KG1 (cell line): ENCODE data around the gene WDR46.

Experiments
- DNase-seq: peaks from one replicate; lab custom pipeline; 2025; lab: John Stamatoyannopoulos, UW

The WDR46 gene, protein sequence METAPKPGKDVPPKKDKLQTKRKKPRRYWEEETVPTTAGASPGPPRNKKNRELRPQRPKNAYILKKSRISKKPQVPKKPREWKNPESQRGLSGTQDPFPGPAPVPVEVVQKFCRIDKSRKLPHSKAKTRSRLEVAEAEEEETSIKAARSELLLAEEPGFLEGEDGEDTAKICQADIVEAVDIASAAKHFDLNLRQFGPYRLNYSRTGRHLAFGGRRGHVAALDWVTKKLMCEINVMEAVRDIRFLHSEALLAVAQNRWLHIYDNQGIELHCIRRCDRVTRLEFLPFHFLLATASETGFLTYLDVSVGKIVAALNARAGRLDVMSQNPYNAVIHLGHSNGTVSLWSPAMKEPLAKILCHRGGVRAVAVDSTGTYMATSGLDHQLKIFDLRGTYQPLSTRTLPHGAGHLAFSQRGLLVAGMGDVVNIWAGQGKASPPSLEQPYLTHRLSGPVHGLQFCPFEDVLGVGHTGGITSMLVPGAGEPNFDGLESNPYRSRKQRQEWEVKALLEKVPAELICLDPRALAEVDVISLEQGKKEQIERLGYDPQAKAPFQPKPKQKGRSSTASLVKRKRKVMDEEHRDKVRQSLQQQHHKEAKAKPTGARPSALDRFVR

DNA sequence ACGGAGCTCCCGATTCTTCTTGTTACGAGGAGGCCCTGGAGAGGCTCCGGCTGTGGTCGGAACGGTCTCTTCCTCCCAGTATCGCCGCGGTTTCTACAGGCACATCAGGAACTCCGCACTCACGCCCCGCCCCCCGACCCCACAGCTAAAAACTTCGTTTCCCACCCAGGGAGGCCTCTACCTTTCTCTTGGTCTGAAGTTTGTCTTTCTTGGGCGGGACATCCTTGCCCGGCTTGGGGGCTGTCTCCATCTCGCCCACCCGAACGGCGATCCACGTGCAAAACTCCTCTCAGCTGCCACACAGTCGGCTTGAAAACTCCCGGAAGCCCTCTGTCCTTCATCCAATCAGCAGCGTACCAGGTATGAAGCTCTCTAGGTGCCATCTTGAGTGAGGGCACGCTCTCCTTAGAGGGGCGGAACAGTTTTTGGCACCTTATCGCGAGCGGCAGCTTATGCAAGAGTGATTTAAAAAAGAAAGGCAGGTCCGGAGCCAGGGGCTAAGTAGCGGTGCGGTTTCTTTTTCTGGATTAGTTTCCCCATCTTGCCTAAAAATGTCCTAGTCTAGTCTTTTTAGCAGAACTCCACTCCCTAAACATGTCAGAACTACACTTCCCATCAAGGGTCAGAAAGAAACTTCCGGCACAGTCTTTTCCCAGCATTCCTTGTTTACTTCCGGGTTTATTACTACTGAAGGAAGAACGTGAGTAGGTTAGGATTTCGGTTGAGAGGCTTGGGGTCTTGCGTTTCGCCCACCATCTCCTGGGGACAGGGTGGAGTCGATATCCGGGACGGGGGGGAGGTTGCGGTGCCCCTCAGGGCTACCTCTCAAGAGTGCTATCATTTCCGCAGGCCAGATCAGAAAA, at the start of gene WDR46, which contains the start of gene PFDN6:
Gene WDR46 (minus strand): TSS at position 319 of the 863 bp plus-strand sequence. CDS start 69 bp downstream, at position 250.
Gene PFDN6 (plus strand): TSS at position 681 of the 863 bp plus-strand sequence. CDS start 256 bp downstream, outside the sequence.
- peak; percentile 93 for DNase-seq

DNA sequence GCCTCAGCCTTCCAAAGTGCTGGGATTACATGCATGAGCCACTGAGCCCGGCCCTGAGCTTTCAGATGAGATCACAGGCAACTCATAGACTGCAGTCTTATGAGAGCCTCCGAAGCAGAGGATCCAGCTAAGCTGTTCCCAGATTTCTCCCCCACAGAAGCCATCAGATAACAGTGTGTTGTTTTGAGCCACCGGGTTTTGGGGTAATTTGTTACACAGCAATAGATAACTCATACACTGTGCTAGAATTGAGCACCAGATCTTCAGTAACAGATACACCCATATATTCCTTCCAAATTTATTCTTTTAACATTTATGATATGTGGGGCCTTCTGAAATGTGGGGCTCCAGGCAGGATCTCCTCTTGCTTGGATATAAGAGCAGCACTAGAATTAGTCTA, 47.5 kb upstream of the WDR46 start:
- DNase-seq, result no peak

DNA sequence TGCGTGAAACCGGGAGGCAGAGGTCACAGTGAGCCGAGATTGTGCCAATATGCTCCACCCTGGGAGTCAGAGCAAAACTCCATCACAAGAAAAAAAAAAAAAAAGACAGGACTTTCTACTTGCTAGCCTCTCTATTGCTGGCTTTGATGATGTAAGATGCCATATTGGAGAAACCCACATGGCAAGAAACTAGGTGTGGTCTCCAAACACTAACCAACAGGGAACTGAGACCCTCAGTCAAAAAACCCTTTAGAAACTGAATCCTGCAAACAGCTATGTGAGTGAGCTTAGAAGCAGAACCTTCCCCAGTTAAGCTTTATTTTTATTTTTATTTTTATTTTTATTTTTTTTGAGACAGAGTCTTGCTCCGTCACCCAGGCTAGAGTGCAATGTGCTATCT, 46.9 kb upstream of the WDR46 start:
- no peak for DNase-seq

DNA sequence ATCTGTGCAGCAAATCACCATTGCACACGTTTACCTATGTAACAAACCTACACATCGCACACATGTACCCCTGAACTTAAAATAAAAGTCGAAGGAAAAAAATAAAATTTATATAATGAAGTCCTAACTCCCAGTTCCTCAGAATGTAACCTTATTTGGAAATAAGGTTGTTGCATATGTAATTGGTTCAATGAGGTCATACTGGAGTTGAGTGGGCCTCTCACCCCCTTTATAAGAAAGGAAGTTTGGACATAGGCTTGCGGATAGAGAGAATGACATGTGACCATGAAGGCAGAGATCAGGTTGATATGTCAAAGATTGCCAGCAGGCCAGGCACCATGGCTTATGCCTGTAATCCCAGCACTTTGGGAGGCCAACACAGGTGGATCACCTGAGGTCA, 44.6 kb upstream of the WDR46 start:
- no peak for DNase-seq

DNA sequence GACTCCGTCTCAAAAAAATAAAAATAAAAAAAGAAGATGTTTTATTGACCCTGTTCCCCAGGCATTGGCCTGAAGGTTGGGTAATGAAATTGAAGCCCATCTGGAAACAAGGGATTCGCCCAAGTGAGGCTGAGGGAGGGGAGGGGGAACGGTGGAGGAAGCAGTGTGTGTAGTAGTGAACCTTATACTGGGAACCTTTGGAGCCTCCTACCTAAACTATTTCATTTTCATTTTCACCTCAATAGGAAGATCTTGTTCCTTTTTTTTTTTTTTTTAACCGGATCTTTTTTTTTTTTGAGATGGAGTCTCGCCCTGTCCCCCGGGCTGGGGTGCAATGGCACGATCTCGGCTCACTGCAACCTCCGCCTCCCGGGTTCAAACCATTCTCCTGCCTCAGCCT, 41.7 kb upstream of the WDR46 start:
- DNase-seq, result no peak

DNA sequence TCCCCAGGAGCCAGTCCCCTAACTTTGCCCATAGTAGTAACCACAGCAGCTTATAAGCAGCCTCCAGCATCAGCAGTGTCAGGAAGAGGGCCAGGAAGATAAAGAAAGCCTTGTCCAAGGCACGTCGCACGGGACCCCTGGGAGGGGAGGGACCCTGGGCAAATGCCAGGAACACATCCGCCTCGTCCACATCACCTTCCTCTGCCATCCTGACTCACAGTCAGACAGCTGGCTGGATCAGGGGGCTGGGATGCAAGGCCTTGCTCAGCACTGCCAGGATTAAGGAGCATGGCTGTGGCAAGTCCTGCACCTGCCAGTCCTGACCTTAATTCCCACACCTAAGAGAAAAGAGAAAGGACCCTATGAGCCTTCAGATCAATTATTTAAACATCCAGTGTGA, 40.0 kb upstream of the WDR46 start:
- DNase-seq, result no peak

DNA sequence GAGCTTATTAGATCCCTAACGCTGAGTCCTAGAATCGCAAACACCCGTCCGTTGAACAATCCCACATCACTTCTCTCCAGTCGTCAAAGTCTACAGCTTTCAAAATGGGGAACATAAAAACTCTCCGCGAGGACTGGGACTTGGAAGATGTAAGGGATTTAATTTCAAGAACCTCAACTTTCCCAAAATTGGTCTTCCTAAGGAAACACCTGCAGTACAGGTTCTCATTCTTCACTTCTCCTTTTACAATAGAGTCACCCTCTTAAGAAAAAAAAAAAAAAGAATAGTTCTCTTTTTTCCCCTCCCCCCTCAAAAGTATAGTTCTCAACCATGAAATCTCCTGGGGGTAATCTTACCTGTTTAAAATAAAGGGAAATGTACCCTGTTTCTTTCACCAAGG, 35.1 kb upstream of the WDR46 start:
- no peak for DNase-seq

DNA sequence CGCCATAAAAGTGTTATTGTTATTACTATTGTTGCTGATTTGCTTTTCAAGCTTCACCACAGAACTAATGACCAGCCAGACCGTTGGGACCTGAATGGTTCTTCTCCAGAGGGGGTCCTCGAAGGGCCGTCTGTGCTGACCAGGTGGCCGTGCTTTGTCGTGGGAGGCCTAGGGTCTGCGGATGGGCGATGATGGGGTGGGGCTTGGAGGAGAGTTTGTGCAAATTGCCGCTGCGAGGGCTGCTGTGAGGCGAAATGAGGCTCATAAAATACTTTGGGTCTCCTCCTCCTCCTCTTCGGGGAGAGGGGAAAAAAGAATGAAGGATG, 34.5 kb upstream of the WDR46 start:
- DNase-seq, result no peak

DNA sequence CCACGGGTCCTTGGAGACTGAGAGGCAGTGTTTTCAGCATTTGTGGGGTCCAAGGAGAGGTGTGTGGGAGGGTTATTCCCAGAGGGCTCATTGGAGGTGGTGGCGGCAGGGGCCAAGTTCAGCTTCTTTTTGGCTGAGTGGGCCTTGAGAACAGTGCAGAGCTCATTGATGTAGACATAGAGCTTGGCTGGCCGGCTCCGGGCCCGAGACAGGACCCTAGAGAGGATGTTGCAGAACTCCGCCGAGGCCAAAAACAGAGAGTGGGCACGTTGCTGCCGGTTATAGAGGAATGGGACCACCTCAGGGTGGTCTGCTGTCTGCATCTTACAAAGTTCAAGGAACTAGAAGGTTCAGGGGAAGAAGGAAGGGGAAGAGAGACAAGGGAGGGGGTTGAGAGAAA, 32.2 kb upstream of the WDR46 start:
- no peak for DNase-seq

DNA sequence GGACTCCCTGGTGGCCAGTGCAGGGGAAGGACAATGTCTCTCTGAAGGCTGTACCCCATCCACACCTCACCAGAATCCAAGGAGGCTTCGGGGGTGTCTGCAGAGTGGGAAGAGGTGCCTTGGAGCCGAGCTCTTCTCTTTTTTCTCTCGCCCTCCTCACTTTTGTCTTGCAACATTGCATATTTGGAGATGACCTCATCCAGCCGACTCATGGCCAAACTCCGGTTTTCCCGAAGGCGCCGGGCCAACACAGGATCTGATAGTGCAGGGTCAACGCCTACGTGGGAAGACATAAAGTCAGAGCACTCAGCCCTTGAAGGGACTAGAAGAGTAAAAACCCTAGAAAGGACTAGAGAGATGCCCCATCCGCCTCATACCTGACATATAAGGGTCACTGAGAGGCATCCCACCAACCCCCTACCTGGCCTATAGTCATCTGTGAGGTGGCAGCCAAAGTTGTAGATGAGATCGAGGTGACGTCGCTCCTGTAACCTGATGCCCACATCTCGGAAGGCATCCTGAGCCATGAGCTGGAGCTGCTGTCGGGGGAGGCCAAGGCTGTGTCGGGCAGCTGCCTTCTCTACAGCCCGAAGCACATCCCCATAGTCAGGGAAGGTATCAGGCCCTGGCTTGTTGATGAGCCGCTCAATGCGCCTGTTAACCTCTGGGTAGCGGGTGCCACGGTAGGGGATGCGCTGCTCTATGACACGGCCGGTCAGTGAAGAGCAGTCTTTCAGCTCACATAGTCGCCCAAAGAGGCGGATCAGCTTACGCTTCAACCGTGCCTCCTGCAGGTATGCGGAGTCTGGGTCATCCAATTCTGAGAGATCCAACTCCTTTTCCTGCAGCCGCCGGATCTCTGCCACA, 31.5 kb upstream of the WDR46 start:
- no peak for DNase-seq

DNA sequence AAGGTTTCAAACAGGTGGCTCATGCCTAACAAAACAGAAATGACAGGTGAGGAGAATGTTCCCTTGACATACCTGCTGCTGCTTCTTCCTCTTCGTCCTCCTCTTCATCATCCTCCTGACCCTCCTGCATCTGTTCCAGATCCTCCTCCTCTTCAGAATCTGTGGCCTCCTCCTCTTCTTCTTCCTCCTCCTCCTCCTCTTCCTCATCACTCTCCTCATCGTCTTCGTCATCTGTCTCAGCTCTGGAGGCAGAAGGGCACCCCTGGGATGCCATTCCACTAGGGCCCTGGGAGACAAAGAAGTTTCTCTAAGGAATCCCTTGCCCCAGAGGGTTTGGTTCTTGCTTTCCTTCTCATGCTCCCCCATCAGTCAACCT, 30.9 kb upstream of the WDR46 start:
- no peak for DNase-seq

DNA sequence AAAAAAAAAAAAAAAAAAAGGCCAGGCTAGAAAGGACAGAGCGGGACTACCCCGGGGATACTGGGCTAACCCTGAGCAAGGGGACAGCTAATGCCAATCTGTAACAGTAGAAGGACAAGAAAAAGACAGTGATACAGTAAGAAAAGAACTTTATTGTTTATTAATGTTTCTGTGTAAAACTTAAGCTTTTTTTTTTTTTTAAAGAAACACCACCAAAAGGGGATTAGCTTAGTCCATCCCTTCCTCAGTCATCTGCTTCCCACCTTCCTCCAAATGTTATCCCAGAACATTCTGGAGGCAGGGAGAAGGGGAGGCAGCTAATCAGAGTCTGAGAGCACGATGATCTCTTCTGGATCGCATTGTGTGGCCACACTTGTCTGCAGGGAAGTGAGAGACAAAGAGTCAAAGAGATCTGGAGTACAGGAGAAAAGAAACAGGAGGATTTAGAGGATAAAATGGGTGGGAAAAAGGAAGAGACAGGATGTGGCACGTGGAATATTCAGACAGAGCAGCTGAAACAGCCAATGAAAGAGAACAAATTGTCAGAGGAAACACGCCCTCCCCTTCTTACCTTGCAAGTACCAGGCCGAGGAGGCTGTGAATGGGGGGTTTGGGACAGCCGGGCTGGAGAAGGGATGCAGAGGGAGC, 29.5 kb upstream of the WDR46 start:
- DNase-seq, result no peak

DNA sequence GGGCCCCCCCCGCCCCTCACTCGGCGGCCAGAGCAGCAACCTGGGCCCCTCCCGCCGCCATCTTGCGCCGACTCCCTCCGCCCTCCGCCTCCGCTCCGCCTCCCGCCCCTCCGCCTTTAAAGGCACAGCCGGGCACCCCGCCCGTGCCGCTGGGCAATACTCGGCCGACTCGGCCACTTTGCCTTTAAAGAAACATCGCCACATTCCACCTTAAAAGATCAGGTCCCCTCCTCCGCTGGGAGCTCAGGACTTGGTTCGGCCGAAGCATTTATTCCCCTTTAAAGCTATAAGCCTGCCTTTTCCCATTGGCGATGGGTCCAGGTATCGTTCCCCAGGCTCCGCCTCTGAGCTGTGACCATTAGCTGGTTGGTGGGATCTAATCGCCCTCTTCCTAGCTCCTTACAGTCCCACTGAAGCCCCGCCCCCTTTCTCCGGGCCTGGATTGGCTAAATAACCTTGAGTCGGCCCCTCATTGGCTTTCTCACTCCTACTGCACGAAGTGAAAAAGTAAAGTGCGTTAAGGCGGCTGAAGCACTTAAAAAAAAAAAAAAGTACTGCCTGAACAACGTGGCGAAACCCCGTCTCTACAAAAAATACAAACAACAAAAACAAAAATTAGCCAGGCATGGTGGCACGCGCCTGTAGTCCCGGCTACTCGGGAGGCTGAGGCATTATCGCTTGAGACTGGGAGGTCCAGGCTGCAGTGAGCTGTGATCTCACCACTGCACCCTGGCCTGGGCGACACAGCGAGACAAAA, 28.8 kb upstream of the WDR46 start, which contains the start of gene ZBTB22:
Gene ZBTB22 (minus strand): TSS at position 76 of the 757 bp plus-strand sequence. CDS start 828 bp downstream, outside the sequence.
- DNase-seq, result peak; percentile 97

DNA sequence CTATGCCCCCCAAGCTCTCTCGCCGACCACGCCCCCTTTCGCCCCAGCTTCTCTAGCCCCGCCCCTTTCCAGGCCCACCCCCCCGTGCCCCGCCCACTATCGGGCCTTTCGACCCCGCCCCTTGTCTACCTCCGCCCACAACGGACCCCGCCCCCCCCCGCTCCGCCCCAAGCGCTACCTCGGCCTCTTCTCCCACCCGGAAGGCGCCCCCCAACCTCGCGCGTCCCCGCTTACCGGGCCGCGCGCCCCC, 28.3 kb upstream of the WDR46 start:
- DNase-seq, result peak; percentile 50

DNA sequence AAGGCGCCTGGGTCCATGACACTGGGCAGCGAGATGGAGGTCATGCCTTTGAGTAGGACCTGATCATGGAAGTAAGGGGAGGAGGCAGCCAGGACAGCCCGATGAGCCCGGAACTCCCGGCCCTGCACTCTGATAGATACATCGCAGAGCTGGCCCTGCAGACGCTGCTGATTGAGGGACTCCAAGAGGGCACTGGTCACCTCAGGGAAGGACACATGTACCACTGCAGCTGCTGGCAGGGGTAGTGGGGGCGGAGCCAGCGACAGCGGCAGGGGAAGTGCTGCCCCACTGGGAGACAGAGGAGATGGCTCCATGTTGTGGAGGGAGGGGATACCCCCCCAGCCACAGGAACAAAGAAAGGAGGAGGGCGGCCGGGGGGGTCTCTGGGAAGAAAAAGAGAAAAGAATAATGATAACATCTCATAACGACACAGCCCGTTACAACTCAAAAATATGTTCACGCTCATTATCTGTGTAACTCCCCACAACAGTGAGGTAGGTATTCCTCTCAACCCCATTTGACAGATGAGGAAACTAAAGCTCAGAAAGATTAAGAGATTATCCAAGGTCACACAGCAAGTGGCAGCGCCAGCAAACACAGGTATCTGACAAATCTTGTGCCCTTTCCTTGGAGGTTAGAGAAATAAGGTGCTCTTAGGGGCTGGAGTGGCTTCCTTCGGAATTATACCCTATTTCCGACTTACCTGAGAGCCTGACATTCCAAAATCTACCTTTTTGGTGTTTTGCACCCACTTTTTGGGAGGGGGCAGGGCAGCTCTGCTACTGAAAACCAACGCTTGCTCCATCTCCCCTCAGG, 27.8 kb upstream of the WDR46 start:
- DNase-seq, result no peak

DNA sequence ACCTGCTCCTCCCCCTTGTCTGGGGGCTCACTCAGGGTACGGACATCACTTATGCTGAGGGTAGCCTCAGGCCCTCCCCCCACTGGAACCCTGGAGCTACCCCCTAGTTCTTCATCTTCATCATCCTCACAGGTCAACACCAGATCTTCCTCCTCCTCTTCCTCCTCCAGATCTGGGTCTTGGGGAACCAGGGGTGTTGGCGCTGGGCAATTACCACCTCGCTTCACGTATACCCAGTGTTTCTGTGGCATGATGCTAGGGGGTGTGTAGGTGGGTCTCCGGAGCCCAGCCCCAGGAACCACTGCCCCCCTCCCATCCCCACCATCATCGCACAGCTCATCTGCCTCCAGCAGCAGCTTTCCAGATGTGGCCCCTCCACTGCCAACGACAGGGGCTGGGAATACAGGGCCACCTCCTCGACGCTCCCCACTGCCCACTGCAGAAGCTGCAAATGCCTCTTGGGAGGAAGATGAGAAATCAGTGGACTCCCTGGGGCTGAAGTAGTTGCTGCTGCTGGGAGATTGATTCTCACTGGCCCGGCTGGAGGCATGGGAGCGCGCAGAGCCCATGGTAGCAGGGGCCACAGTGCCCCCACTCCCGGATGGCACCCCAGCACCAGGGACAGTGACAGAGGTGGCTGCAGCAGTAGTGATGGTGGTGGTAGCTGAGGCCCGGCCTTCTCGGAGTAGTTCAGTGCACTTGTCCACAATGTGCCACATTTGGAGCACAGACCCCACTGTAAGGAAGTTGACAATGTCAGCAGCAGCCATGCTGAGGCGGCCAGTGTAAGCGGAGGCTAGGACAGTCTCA, 27.0 kb upstream of the WDR46 start:
- DNase-seq, result no peak

DNA sequence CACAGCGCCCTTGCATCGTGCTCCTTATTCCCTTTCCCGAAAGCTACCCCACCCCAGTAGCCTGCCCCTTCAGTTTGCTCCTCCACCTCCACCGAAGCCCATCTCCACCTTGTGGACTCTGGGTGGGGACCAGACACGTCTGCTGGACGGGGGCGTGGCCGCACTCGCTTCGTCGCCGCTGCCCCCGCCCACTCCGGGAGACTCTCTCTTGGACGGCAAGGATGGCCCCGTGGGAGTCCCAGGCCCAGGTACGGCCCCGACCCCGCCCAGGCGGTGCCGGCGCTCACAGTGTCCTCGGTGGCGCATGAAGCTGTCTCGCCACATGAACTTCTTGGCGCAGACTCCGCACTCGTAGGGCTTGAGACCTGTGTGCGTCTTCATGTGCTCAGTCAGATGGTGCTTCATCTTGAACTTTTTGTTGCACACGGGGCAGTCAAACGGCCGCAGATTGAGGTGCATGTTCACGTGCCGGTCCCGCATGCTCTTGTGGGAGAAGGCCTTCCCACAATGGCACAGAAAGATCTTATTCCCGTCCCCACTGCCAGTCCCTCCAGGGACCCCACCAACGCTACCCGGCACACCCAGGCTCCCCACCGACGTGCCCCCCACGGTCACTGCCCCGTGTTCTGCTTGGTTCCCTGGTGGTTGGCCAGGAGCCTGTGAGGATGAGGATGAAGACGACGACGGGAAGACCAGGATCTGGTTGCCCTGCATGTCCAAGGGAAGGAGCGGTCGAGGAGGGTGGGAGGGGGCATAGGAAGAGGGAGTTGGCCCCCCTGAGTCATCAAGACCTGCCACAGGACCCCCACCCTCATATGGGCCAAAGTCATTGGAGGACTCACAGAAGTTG, 26.1 kb upstream of the WDR46 start:
- DNase-seq, result no peak

DNA sequence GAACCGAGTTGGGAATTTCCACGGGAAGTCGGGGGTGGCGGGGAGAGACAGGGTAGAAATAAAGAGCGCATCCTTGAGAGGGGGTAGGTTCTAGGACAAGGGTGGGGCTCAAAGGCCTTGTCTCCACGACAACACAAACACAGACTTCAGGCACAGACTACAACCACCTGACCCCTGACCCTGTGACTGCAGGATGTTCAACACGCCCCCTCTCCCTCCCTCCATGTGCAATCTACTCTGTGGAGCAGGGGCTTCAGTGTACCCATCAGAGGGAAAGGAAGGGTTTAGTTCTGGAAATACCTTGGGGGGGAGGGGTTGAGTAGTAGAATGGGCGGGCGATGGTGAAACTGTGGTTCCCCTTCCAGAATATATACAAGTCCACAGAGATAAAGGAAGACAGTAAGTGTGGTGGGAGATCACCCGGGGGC, 25.5 kb upstream of the WDR46 start:
- peak; percentile 22 for DNase-seq
